Measurements from ENCODE around the gene SENP3. TPM values are rescaled to one million over a fixed set of nuclear protein-coding genes. Genes with fewer than 3 reads are reported as not detected.

Gene SENP3
- total RNA-seq, 1 experiment from 2014 or later = 83.1 TPM

GRCh38 chr17:7613769-7614424 lies 52.2 kb downstream of the SENP3 start:
- TF ChIP-seq, protein P1, sequence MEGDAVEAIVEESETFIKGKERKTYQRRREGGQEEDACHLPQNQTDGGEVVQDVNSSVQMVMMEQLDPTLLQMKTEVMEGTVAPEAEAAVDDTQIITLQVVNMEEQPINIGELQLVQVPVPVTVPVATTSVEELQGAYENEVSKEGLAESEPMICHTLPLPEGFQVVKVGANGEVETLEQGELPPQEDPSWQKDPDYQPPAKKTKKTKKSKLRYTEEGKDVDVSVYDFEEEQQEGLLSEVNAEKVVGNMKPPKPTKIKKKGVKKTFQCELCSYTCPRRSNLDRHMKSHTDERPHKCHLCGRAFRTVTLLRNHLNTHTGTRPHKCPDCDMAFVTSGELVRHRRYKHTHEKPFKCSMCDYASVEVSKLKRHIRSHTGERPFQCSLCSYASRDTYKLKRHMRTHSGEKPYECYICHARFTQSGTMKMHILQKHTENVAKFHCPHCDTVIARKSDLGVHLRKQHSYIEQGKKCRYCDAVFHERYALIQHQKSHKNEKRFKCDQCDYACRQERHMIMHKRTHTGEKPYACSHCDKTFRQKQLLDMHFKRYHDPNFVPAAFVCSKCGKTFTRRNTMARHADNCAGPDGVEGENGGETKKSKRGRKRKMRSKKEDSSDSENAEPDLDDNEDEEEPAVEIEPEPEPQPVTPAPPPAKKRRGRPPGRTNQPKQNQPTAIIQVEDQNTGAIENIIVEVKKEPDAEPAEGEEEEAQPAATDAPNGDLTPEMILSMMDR (conservative IDR thresholded peaks at IDR 0.05) = 0 out of 3 replicates have a peak, but pooled peaks have one; percentile 6
- Histone ChIP-seq H3K79me1 (ENCODE audit: insufficient read depth, low read depth, low read length, poor library complexity, severe bottlenecking) (no peaks in the 10 kb centered on the region), H2BK12ac (ENCODE audit: insufficient read length, low read depth, low read length) (no peak overlapping the region), H4K91ac (ENCODE audit: insufficient read length, low read depth, low read length) (no peak overlapping the region), H3K14ac (ENCODE audit: insufficient read depth, low read length) (no peak overlapping the region), H3K18ac (ENCODE audit: insufficient read length, low read depth, low read length) (no peak overlapping the region), H3K79me2 (ENCODE audit: insufficient read depth, low read length) (peaks cover 9% of the 10 kb centered on the region; the same call in 1 of the 2 replicates), H4K8ac (replicated peaks; ENCODE audit: insufficient read length, low read depth, low read length) (no peak overlapping the region), H3K23ac (ENCODE audit: insufficient read length, low read depth, low read length) (no peak overlapping the region), H3K27ac (ENCODE audit: insufficient read length, low read depth, low read length) (no peak overlapping the region), H2BK15ac (ENCODE audit: low read depth, low read length) (no peak overlapping the region), H3K27me3 (ENCODE audit: insufficient read depth, low read length) (no peaks in the 10 kb centered on the region), H3K4me2 (ENCODE audit: insufficient read depth, insufficient read length, low read length) (peak overlapping the region; percentile 83), H2BK5ac (ENCODE audit: insufficient read length, low read length) (no peak overlapping the region), H3K4me1 (ENCODE audit: insufficient read depth, low read length) (peaks cover 5% of the 10 kb centered on the region), H2AK5ac (ENCODE audit: insufficient read length, low read length) (no peak overlapping the region), H2AFZ (ENCODE audit: low read length) (no peak overlapping the region), H3K4ac (ENCODE audit: low read depth, low read length) (no peak overlapping the region), H3K23me2 (ENCODE audit: insufficient read length, low read depth, low read length, poor library complexity, severe bottlenecking) (peaks cover 7% of the 10 kb centered on the region), H3K9ac (ENCODE audit: extremely low read depth, insufficient read length, low read length) (peak overlapping the region; percentile 28), H2BK20ac (ENCODE audit: low read depth, low read length, poor library complexity, severe bottlenecking) (no peak overlapping the region), H3T11ph (ENCODE audit: low read length) (no peak overlapping the region), H3K9me3 (ENCODE audit: control insufficient read depth, low read depth, low read length) (no peaks in the 10 kb centered on the region), H3K56ac (ENCODE audit: insufficient read length, low read depth, low read length) (no peak overlapping the region), H2BK120ac (ENCODE audit: low read depth, low read length, poor library complexity, severe bottlenecking) (no peak overlapping the region), H4K5ac (ENCODE audit: insufficient read length, low read depth, low read length) (no peak overlapping the region), H4K20me1 (ENCODE audit: control insufficient read depth, insufficient read depth, insufficient read length) (no peaks in the 10 kb centered on the region)
- Mint-ChIP-seq H3K36me3 (ENCODE audit: insufficient read depth in 1 of 3, low read depth in 3 of 3) (peaks cover 6 to 20% (median 14%) of the 10 kb centered on the region in 3 experiments; a peak in 6 of 7 replicates), H3K9me3 (no peaks in the 10 kb centered on the region), H3K27me3 (ENCODE audit: low read depth) (no peaks in the 10 kb centered on the region), H3K4me1 (peaks cover 22 to 23% of the 10 kb centered on the region in 2 experiments), H3K4me3 (peak overlapping the region; percentile 89), H3K27ac (peak overlapping the region; percentile 1 to 57 (median 42); a peak in 4 of 7 replicates)
- no peak for DNase-seq
- no CpG with 5 or more reads among the region's 20 CpGs for WGBS (ENCODE audit: extremely low coverage, insufficient read length, low lambda C conversion rate)
